ENCODE measurements around the gene KYNU. TPM values are rescaled to one million over a fixed set of nuclear protein-coding genes. Genes with fewer than 3 reads are reported as not detected.
"Not testable (repeated sequence)": the region's sequence is repeated elsewhere in the genome, so short reads cannot be mapped to it uniquely, and the experiment has no call there.

Gene KYNU
- total RNA-seq, 1 donor from 2014 or later, result 1.0 TPM

DNA sequence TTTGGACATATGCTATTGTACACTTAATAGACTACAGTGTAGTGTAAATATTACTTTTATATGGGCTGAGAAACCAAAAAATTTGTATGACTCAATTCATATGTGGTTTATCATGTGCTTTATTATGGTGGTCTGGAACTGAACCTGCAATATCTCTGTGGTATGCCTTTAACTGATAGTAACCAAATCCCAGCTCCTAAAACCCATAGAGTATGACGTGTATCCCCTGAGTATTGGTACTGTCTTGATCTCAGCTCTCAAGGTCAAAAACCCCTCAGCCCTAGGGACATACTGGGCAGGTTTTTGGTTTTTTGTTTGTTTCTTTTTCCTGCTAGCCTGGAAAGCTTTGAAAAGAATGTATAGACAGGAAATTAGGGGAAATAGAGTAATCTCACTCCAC, 209.6 kb downstream of the KYNU start:
- Histone ChIP-seq H3K27ac (replicated peaks) (no peak overlapping the region), H3K36me3 (no peaks in the 10 kb centered on the region), H3K4me1 (no peaks in the 10 kb centered on the region), H3K4me3 (no peak overlapping the region), H3K27me3 (ENCODE audit: low read depth) (no peaks in the 10 kb centered on the region), H3K9me3 (replicated peaks) (peaks cover 6% of the 10 kb centered on the region)
- no peak for DNase-seq
- TF ChIP-seq, protein P1, sequence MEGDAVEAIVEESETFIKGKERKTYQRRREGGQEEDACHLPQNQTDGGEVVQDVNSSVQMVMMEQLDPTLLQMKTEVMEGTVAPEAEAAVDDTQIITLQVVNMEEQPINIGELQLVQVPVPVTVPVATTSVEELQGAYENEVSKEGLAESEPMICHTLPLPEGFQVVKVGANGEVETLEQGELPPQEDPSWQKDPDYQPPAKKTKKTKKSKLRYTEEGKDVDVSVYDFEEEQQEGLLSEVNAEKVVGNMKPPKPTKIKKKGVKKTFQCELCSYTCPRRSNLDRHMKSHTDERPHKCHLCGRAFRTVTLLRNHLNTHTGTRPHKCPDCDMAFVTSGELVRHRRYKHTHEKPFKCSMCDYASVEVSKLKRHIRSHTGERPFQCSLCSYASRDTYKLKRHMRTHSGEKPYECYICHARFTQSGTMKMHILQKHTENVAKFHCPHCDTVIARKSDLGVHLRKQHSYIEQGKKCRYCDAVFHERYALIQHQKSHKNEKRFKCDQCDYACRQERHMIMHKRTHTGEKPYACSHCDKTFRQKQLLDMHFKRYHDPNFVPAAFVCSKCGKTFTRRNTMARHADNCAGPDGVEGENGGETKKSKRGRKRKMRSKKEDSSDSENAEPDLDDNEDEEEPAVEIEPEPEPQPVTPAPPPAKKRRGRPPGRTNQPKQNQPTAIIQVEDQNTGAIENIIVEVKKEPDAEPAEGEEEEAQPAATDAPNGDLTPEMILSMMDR (IDR thresholded peaks at IDR 0.05; ENCODE audit: borderline replicate concordance), result no peak
- intact Hi-C loops (cut with micrococcal nuclease), result no loop called here

DNA sequence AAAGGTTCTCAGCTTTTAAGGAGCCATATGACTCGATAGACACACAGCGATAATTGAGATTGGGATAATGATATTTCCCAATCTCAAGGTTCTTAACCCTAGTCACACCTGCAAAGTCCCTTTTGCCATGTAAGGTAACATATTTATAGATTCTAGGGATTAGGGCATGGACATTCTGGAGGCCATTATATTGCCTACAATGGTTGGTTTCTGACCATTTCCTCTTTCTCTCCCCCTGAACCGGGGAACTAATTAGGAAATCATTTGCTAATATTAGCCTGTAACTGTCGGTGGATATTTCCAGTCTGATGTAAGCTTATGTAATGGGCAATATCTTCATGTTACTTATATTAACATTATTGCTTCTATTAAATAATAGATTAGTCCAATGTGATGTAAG, 210.9 kb downstream of the KYNU start:
- Histone ChIP-seq H3K27me3 (ENCODE audit: low read depth) (no peaks in the 10 kb centered on the region), H3K4me1 (no peaks in the 10 kb centered on the region), H3K4me3 (no peak overlapping the region), H3K9me3 (replicated peaks) (no peaks in the 10 kb centered on the region), H3K36me3 (no peaks in the 10 kb centered on the region), H3K27ac (replicated peaks) (no peak overlapping the region)
- TF ChIP-seq, protein P1 (IDR thresholded peaks at IDR 0.05; ENCODE audit: borderline replicate concordance), result no peak
- intact Hi-C loops (cut with micrococcal nuclease), result no loop called here
- no peak for DNase-seq

DNA sequence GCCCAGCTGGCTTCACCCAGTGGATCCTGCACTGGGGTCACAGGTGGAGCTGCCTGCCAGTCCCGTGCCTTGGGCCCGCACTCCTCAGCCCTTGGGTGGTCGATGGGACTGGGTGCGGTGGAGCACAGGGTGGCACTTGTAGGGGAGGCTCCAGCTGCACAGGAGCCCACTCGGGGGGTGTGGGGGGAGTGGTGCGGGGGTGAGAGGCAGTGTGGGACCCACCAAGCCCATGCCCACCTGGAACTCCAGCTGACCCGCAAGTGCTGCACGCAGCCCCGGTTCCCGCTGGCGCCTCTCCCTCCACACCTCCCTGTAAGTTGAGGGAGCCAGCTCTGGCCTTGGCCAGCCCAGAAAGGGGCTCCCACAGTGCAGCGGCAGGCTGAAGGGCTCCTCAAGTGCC, 212.1 kb downstream of the KYNU start:
- H3K27ac ChIP-seq (replicated peaks); H3K36me3 ChIP-seq; H3K4me3 ChIP-seq; H3K27me3 ChIP-seq (ENCODE audit: low read depth); H3K4me1 ChIP-seq; H3K9me3 ChIP-seq (replicated peaks); intact Hi-C loops (cut with micrococcal nuclease): not testable (repeated sequence)
- peak; percentile 10 for DNase-seq
